Progenitor cell of endocrine pancreas (in vitro differentiated cells): Measurements from ENCODE around the gene GPR107. TPM values are rescaled to one million over a fixed set of nuclear protein-coding genes. Genes with fewer than 3 reads are reported as not detected.

Experiments
- DNase-seq: peaks from one replicate; pipeline ENCODE4 v3.0.0; 2021; ENCODE audit warnings: low spot score; ENCODE audit not compliant: unreplicated experiment
- H3K27ac Mint-ChIP-seq: 2 replicates; pipeline ENCODE4 v1.8.0; 2021; ENCODE audit warnings: mild to moderate bottlenecking, moderate library complexity, mixed read lengths
- H3K27me3 Mint-ChIP-seq: 2 replicates; pipeline ENCODE4 v1.8.0; 2021; ENCODE audit warnings: mixed read lengths
- H3K36me3 Mint-ChIP-seq: 2 replicates; pipeline ENCODE4 v1.8.0; 2022; ENCODE audit warnings: mixed read lengths; ENCODE audit not compliant: insufficient read depth
- H3K4me1 Mint-ChIP-seq: 2 replicates; pipeline ENCODE4 v1.8.0; 2021; ENCODE audit warnings: low read depth, mixed read lengths
- H3K4me3 Mint-ChIP-seq: 2 replicates; pipeline ENCODE4 v1.8.0; 2021; ENCODE audit warnings: low read depth, mild to moderate bottlenecking, moderate library complexity, mixed read lengths
- H3K9me3 Mint-ChIP-seq: 2 replicates; pipeline ENCODE4 v1.8.0; 2021; ENCODE audit warnings: low read depth, mixed read lengths
- total RNA-seq: library from RNA; stranded (reverse); gene quantifications from 2 replicates; pipeline ENCODE4 v1.2.1, GENCODE V29; 2021
- TF ChIP-seq, protein P1 (sequence below): fragments of 200-600 bp; sonication (generic); IDR thresholded peaks from one replicate; pipeline ENCODE4 v1.5.0; 2021; ENCODE audit warnings: antibody characterized with exemption, mild to moderate bottlenecking; ENCODE audit not compliant: unreplicated experiment

The GPR107 gene
- total RNA-seq, 1 donor from 2014 or later, result 48.7 TPM

DNA sequence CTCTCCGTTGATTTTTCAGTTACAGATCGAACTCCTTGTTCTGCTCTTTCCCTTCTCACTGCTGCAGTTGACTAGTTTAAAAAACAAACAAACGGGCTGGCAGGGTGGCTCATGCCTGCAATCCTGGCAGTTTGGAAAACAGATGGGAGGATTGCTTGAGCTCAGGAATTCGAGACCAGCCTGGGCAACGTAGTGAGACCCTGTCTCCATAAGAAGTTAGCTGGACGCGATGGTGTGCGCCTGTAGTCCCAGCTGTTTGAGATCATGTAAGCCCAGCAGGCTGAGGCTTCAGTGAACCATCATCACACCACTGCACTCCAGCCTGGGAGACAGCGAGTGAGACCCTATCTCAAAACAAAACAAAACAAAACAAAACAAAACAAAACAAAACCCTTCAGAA lies 67.1 kb downstream of the GPR107 start:
- Mint-ChIP-seq H3K27ac (no peak overlapping the region), H3K9me3 (no peaks in the 10 kb centered on the region), H3K36me3 (peaks cover 2% of the 10 kb centered on the region), H3K4me3 (no peak overlapping the region), H3K27me3 (no peaks in the 10 kb centered on the region), H3K4me1 (no peaks in the 10 kb centered on the region)
- TF ChIP-seq, protein P1, sequence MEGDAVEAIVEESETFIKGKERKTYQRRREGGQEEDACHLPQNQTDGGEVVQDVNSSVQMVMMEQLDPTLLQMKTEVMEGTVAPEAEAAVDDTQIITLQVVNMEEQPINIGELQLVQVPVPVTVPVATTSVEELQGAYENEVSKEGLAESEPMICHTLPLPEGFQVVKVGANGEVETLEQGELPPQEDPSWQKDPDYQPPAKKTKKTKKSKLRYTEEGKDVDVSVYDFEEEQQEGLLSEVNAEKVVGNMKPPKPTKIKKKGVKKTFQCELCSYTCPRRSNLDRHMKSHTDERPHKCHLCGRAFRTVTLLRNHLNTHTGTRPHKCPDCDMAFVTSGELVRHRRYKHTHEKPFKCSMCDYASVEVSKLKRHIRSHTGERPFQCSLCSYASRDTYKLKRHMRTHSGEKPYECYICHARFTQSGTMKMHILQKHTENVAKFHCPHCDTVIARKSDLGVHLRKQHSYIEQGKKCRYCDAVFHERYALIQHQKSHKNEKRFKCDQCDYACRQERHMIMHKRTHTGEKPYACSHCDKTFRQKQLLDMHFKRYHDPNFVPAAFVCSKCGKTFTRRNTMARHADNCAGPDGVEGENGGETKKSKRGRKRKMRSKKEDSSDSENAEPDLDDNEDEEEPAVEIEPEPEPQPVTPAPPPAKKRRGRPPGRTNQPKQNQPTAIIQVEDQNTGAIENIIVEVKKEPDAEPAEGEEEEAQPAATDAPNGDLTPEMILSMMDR, result no peak
- DNase-seq, result no peak

DNA sequence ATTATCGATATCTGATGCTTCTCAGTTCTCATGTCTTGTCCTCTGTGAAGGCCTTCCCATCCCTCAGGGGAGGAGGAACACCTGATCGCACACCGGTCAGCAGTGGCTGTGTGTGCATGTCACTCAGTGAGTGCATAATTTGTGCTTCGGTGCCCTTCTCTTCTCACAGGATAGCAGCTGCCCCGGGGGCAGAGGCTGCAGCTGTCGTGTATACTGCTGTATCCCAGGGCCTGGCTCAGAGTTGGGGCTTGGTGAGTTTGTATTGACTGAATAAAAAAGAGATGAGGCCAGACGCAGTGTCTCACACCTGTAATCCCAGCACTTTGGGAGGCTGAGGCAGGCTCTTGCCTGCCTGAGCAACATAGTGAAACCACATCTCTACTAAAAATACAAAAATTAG lies 68.8 kb downstream of the GPR107 start:
- H3K27ac Mint-ChIP-seq, result no peak overlapping the region
- H3K4me3 Mint-ChIP-seq, result no peak overlapping the region
- DNase-seq, result no peak
- no peaks in the 10 kb centered on the region for H3K27me3 Mint-ChIP-seq
- no peaks in the 10 kb centered on the region for H3K4me1 Mint-ChIP-seq
- peaks cover 6% of the 10 kb centered on the region for H3K36me3 Mint-ChIP-seq
- TF ChIP-seq, protein P1, result no peak
- no peaks in the 10 kb centered on the region for H3K9me3 Mint-ChIP-seq

DNA sequence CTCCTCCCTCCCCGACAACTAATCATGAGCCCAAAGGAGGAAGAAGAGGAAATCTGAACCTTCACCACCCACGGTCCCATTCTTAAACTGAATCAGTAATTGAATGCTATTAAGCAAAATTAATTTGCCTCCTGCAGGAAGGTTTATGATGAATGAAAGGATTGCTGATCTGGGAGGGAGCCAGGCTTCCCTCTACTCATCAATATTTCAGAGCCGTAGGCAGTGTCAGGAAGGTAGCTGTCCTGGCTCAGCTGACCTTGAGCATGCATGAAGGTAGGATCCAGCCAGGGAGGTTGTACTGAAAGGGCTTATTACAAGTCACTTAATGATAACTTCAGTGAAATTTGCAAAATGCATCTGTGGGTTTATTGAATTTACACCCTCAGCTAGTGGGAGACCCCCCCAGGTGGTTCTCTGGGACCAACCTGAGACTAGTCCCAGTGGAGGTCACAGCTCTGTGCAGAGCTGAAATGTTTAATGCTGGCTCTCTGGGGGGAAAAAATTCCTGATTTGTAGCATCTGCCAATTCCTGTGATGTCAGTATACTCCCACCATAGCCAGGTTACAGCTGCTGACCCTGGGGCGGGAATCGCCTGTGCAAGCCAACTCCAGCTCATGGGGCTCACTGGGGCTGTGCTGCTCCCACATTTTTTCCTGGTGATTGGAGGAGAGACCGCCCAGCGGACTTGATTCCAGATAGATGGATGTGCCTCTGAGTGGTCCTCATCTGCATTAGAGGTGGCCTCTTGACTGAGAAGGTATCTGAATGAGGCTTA lies 70.6 kb downstream of the GPR107 start:
- no peak for DNase-seq
- TF ChIP-seq, protein P1, result no peak
- Mint-ChIP-seq H3K27ac (no peak overlapping the region), H3K36me3 (peaks cover 10% of the 10 kb centered on the region), H3K27me3 (no peaks in the 10 kb centered on the region), H3K9me3 (no peaks in the 10 kb centered on the region), H3K4me3 (no peak overlapping the region), H3K4me1 (peaks cover 8% of the 10 kb centered on the region)

DNA sequence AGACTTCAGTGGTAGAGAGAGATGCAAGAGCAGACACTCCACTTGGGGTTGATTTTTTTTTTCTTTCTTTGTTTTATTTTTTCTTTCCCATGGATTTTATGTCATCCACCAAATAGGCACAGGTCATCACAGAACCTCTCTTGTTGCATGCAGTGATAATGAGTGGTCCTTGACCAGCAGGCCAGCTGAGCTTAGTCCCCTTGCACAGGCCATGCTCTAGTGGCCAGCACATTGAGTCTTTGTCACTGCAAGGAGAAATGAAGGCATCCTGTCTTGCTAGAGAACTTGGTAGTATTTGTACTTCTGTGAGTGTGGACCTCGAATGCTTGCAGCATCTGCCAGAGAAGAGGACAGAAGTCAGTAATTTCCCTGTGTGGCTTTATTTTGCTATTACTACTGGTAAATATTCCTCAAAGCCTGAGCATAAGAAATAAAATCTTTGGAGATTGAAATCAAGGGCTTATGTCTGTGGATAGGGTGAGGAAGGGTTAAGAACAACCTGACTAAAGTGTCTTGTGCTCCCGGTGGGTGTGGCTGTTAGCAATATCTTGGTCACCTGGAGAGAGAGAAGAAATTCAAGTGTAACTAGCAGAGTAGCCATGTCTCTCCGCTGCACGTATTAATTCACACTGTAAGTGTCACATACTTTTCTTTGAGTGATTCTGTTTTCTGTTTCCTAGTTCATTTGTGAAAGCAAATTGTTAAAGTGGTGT lies 73.2 kb downstream of the GPR107 start:
- Mint-ChIP-seq H3K27ac (no peak overlapping the region), H3K27me3 (no peaks in the 10 kb centered on the region), H3K4me1 (peaks cover 16% of the 10 kb centered on the region), H3K9me3 (no peaks in the 10 kb centered on the region), H3K36me3 (peaks cover 15% of the 10 kb centered on the region), H3K4me3 (no peak overlapping the region)
- no peak for DNase-seq
- TF ChIP-seq, protein P1, result no peak

DNA sequence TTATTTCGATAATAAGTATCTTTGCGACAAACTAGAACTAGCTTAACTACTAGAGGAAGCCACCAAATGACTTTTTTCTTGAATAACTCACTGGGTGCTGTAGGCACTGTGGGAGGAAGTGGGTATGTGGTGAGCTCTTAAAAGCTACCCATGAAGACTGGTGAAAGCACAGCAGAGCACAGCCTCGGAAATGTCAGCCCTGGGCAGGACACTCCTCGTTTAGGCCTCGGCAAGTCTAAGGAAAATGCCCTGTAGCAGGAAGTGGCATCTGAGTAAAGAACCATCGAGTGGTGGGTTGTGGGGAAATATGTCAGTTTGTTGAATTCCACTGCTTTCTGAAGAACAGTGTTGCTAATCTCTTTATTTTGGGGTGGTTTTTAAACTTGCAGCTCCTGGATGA lies 74.5 kb downstream of the GPR107 start:
- Mint-ChIP-seq H3K4me1 (peaks cover 16% of the 10 kb centered on the region), H3K9me3 (no peaks in the 10 kb centered on the region), H3K27ac (no peak overlapping the region), H3K4me3 (no peak overlapping the region), H3K36me3 (peaks cover 15% of the 10 kb centered on the region), H3K27me3 (no peaks in the 10 kb centered on the region)
- DNase-seq, result no peak
- TF ChIP-seq, protein P1, result no peak
